Left lobe of liver (tissue), 1 donor: Measurements from ENCODE around the gene CYP4F3. TPM values are rescaled to one million over a fixed set of nuclear protein-coding genes. Genes with fewer than 3 reads are reported as not detected.

Source experiments
- total RNA-seq: library from RNA; stranded (reverse); gene quantifications from one replicate; pipeline ENCODE4 v1.2.1, GENCODE V29; 2021
- donor health status: DM: no; HTN: yes; CAD: no.

CYP4F3 gene
- total RNA-seq, 1 donor from 2014 or later: 401 TPM

Other genes with a start within 250 kb of the CYP4F3 start
- 64.5 TPM for gene AKAP8L, start 221.9 kb upstream of the CYP4F3 start, total RNA-seq
- gene WIZ, start 190.9 kb upstream of the CYP4F3 start, total RNA-seq: 18.7 TPM
- gene RASAL3, start 176.4 kb upstream of the CYP4F3 start, total RNA-seq: 1.9 TPM
- 65.8 TPM for gene PGLYRP2, start 161.4 kb upstream of the CYP4F3 start, total RNA-seq
- 1.5 TPM for gene CYP4F22, start 132.4 kb upstream of the CYP4F3 start, total RNA-seq
- gene CYP4F8, start 25.7 kb upstream of the CYP4F3 start, total RNA-seq: not detected
- gene CYP4F12, start 32.2 kb downstream of the CYP4F3 start, total RNA-seq: 98.6 TPM
- not detected for gene OR10H2, start 87.1 kb downstream of the CYP4F3 start, total RNA-seq
- gene OR10H3, start 97.1 kb downstream of the CYP4F3 start, total RNA-seq: not detected
- not detected for gene OR10H5, start 146.8 kb downstream of the CYP4F3 start, total RNA-seq
- not detected for gene OR10H1, start 174.8 kb downstream of the CYP4F3 start, total RNA-seq